Measurements from ENCODE around the gene ELF3.
"Not testable (repeated sequence)": the region's sequence is repeated elsewhere in the genome, so short reads cannot be mapped to it uniquely, and the experiment has no call there.

ELF3 gene

GRCh38 chr1:202034683-202035462 is 24.5 kb downstream of the ELF3 start:
- DNase-seq (ENCODE audit: low spot score) = peak; percentile 97

DNA sequence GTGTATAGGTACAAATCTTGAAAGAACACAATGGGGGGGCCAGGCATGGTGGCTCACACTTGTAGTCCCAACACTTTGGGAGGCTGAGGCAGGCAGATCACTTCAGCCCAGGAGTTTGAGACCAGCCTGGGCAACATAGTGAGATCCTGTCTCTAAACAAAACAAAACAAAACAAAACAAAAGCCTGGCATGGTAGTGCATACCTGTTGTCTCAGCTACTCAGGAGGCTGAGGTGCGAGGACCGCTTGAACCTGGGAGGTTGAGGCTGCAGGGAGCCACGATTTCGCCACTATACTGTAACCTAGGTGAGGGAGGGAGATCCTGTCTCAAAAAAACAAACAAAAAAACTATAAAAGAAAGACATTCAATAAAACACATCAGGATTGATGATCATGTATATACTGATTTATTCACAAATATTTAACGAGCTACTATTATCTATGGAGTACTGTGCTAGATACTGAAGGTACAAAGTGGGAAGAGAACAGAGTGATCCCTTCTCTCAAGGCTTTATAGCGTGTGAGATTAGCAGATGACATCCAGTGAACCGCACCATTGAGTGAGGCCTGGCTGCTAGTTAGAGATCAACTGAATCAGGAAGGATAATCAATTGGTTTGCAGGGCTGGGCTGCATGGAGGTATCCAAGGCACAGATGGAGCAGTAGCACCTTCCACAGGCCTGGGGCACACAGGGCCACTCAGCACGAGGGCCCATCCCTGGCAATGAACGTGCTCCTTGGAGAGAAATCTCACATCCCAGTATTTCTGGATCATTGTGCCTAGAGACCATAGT is 26.4 kb downstream of the ELF3 start:
- DNase-seq (ENCODE audit: low spot score) = no peak

- DNase-seq (ENCODE audit: low spot score) = no peak
These were observed 27.4 kb downstream of the ELF3 start for GRCh38 chr1:202037706-202038296.

DNA sequence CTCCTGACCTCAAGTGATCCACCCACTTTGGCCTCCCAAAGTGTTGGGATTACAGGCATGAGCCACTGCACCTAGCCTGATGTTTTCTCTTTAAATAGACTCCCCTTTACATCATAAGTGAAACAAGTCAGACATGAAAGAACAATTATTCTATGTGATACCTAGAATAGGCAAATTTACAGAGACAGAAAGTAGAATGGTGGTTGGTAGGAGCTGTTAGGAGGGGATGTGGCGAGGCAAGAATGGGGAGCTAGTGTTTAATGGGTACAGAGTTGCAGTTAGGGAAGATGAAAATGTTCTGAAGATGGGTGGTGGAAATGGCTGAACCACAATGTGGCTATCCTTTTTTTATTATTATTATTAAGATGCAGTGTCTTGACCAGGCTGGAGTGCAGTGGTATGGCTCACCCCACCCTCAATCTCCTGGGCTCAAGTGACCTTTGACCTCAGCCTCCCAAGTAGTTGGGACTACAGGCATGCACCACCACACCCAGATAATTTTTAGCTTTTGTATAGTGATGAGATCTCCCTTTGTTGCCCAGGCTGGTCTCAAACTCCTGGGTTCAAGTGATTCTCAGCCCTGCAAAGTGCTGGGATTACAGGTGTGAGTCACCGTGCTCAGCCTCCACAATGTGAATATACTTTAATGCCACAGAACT is 28.4 kb downstream of the ELF3 start:
- no peak for DNase-seq (ENCODE audit: low spot score)

- DNase-seq (ENCODE audit: low spot score) = no peak
These were observed 35.3 kb downstream of the ELF3 start for GRCh38 chr1:202045705-202046104.

DNA sequence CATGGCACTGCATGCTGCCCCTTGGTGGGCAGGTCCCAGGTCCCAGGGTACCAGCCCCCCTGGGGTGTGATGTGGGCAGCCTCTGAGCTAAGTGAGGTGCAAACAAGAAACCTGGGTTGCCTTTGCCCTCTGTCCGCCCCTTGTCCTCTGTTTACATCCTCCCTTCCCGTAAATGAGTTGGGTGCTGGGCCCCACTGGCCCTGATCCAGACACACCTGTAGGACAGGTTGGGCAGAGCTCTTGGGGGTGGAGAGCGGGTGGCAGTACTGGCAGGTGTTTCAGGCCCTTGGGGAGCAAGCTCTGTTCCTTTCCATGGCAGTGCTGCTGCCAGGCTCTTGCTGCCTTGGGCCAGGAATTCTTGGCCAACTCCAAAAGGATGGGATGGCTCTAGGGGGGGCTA is 35.8 kb downstream of the ELF3 start:
- DNase-seq (ENCODE audit: low spot score) = peak; percentile 40

GRCh38 chr1:202046748-202047708 is 36.6 kb downstream of the ELF3 start:
- DNase-seq (ENCODE audit: low spot score) = peak; percentile 36

GRCh38 chr1:202047977-202048376 is 37.6 kb downstream of the ELF3 start:
- no peak for DNase-seq (ENCODE audit: low spot score)

DNA sequence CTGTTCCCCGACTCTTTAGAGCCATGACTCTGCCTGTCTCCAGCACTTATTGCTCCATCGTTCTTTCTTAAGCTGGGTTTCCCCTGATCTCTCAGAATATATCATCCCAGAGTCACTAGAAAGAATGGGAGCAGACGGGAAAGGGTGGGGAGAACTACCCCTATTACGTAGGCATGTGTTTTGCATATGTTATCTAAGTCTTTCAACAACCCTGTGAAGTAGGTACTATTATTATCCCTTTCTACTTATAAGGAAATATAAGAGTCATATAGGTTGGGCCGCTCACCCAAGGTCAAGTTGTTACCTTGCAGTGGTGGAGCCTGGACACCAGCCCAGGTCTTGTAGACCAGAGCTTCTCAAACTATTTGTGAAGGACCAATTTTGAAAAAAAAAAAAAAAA is 38.7 kb downstream of the ELF3 start:
- no peak for DNase-seq (ENCODE audit: low spot score)

DNA sequence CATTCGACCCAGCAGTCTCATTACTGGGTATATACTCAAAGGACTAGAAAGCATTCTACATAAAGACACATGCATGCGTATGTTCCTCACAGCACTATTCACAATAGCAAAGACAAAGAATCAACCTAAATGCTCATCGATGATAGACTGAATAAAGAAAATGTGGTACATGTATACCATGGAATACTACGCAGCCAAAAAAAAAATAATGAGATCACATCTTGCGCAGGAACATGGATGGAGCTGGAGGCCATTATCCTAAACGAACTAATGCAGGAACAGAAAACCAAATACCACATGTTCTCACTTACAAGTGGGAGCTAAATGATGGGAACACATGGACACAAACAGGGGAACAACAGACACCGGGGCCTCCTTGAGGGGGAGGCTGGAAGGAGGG is 43.7 kb downstream of the ELF3 start:
- DNase-seq (ENCODE audit: low spot score) = no peak

DNA sequence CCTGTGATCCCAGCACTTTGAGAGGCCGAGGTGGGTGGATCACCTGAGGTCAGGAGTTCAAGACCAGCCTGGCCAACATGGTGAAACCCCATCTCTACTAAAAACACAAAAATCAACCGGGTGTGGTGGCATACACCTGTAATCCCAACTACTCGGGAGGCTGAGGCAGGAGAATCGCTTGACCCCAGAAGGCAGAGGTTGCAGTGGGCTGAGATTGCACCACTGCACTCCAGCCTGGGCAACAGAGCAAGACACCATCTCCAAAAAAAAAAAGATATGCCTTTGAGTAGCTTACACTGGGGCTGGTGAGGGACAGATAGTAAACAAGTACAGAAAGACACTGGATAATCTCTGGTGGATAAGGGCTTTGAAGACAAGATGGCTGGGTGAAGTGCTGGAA is 44.3 kb downstream of the ELF3 start:
- not testable (repeated sequence) for DNase-seq (ENCODE audit: low spot score)

GRCh38 chr1:202056644-202057334 is 46.4 kb downstream of the ELF3 start:
- DNase-seq (ENCODE audit: low spot score) = peak; percentile 92

- not testable (repeated sequence) for DNase-seq (ENCODE audit: low spot score)
These were observed 46.9 kb downstream of the ELF3 start for GRCh38 chr1:202057335-202057704.

DNA sequence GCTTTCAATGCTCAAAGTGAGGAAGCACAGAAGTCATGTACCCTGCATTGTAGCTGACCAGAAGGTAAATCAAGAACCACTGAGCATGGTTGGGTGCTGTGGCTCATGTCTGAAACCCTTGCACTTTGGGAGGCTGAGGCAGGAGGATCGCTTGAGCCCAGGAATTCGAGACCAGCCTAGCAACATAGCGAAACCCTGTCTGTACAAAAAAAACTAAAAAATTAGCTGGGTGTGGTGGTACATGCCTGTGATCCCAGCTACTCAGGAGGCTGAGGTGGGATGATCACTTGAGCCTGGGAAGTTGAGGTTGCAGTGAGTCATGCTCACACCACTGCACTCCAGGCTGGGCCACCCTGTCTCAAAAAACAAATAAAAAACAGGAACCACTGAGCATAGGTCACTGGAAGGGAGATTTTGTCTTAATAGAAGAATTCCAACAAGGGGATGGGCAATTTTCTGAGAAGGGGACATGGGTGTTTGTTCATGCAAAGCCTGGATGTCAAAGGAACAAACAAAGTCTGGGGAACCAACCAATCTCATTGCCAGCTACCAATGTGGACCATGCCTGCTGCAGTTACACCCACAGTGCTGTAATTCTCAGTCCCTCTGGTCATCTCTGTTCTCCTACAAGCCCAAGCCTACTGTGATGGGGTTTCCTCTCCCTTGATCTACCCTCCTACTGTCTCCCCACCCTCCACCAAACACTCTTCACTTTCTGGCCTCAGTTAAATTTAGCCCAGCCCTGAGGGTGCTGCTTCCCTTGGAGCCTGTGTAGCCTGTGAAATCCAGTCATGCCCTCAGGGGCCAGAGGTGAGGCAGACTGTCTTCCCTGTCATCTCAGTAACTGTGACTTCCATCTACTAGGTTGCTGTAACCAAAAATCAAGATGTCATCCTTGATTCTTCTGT is 47.9 kb downstream of the ELF3 start:
- peak; percentile 78 for DNase-seq (ENCODE audit: low spot score)

DNA sequence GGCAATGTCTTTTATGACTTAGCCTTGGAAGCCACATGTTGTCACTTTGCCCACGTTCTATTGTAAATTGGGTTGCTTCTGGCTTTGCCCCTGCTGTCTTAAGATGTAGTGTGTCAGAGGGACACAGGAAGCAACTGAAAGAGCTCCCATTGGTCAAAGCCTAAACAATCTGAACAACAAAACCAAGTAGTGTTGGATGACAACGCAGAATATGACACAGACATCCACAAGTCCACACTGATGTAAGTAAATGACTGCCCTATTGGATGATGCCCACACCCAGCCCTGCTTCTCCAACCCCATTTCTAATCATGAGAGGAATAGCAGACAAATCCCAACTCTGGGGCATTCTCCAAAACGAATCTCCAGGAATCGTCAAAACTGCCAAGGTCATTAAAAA is 50.7 kb downstream of the ELF3 start:
- DNase-seq (ENCODE audit: low spot score) = no peak

GRCh38 chr1:202061787-202062186 is 51.4 kb downstream of the ELF3 start:
- not testable (repeated sequence) for DNase-seq (ENCODE audit: low spot score)

DNA sequence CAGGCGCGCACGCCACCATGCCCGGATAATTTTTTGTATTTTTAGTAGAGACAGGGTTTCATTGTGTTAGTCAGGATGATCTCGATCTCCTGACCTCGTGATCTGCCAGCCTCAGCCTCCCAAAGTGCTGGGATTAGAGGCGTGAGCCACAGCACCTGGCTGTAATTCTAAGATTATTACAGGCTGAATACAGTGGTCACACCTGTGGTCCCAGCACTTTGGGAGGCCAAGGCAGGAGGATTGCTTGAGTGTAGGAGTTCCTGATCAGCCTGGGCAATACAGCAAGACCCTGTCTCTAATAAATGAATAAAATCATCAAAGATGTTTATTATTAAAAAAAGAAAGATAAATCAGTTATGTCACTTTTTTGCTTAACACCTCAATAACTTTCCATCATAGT is 52.2 kb downstream of the ELF3 start:
- not testable (repeated sequence) for DNase-seq (ENCODE audit: low spot score)

DNA sequence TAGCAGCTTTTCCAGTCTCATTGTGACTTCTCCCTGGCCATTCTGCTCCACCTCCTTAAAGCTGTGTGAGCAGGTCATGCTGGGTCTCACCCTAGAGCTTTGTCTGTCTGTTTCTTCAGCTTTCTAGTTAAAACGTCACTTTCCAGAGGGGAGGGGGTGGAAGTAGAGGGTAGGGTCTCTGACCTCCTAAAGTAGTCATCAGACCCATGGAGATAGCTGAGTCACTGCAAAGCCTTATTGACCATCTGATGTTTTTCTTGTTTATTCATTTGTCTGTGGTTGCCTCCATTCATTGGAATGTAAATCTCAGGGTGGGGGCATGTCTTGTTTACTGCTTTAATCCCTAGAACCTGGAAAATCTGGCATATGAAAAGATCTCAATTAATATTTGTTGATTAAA is 52.7 kb downstream of the ELF3 start:
- no peak for DNase-seq (ENCODE audit: low spot score)

GRCh38 chr1:202064889-202065312 is 54.5 kb downstream of the ELF3 start:
- DNase-seq (ENCODE audit: low spot score) = not testable (repeated sequence)

Measured in SW480 (cell line).